Left forelimb (tissue), 1 donor: ENCODE results near the gene CANT1.
"Not testable (repeated sequence)": the region's sequence is repeated elsewhere in the genome, so short reads cannot be mapped to it uniquely, and the experiment has no call there.

Experiments
- DNase-seq: peaks from one replicate; pipeline ENCODE4 v3.0.0-alpha.2; 2018; ENCODE audit warnings: low spot score

The CANT1 gene

GRCh38 chr17:78977681-78977943 is 32.0 kb downstream of the CANT1 start:
- no peak for DNase-seq

GRCh38 chr17:78976907-78977680 is 32.5 kb downstream of the CANT1 start:
- DNase-seq, result no peak

- peak; percentile 78 for DNase-seq
Measured at GRCh38 chr17:78974635-78975591, 34.7 kb downstream of the CANT1 start.

GRCh38 chr17:78973792-78974520 is 35.6 kb downstream of the CANT1 start:
- no peak for DNase-seq

GRCh38 chr17:78973196-78973595 is 36.4 kb downstream of the CANT1 start:
- no peak for DNase-seq

GRCh38 chr17:78972507-78973105 is 37.0 kb downstream of the CANT1 start:
- DNase-seq, result no peak

GRCh38 chr17:78971756-78972506 is 37.6 kb downstream of the CANT1 start:
- DNase-seq, result no peak

- peak; percentile 83 for DNase-seq
Measured at GRCh38 chr17:78970834-78971755, 38.5 kb downstream of the CANT1 start.

GRCh38 chr17:78969865-78970264 is 39.7 kb downstream of the CANT1 start:
- no peak for DNase-seq

- DNase-seq, result no peak
Measured at GRCh38 chr17:78967782-78968362, 41.7 kb downstream of the CANT1 start.

GRCh38 chr17:78966910-78967600 is 42.5 kb downstream of the CANT1 start:
- DNase-seq, result no peak

- no peak for DNase-seq
Measured at GRCh38 chr17:78966123-78966813, 43.3 kb downstream of the CANT1 start.

- no peak for DNase-seq
Measured at GRCh38 chr17:78965491-78965924, 44.1 kb downstream of the CANT1 start.

- no peak for DNase-seq
Measured at GRCh38 chr17:78963378-78963777, 46.2 kb downstream of the CANT1 start.

GRCh38 chr17:78962984-78963348 is 46.6 kb downstream of the CANT1 start:
- DNase-seq, result not testable (repeated sequence)

- DNase-seq, result no peak
Measured at GRCh38 chr17:78962345-78962983, 47.1 kb downstream of the CANT1 start.

- DNase-seq, result no peak
Measured at GRCh38 chr17:78961571-78961970, 48.0 kb downstream of the CANT1 start.

GRCh38 chr17:78960928-78961327 is 48.6 kb downstream of the CANT1 start:
- peak; percentile 69 for DNase-seq
